LNCAP (cell line): ENCODE results near the gene FTO.

Experiments
- TF ChIP-seq, protein P1 (sequence below): fragments of 450-650 bp; IDR thresholded peaks from 2 replicates; pipeline ENCODE4 v1.5.1; 2017; ENCODE audit warnings: mild to moderate bottlenecking

Gene FTO

DNA sequence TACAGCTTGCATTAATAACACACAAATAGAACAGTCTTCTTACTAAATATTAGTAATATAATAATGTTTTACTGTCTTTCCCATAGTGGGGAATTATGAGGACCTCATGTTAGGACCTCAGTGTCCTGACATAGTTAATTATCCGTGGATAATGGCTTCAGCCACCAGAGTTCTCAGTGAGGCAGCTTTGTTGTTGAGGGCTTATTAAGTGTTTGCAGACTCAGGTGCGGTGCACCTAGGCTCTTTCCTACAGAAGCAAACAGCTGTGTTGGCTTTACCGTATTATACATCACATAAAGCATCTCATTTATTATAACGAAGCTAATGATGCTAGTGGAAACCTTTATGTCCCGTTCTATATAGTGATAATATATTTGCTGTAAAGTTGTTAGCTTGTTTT lies 246.7 kb downstream of the FTO start:
- TF ChIP-seq, protein P1, sequence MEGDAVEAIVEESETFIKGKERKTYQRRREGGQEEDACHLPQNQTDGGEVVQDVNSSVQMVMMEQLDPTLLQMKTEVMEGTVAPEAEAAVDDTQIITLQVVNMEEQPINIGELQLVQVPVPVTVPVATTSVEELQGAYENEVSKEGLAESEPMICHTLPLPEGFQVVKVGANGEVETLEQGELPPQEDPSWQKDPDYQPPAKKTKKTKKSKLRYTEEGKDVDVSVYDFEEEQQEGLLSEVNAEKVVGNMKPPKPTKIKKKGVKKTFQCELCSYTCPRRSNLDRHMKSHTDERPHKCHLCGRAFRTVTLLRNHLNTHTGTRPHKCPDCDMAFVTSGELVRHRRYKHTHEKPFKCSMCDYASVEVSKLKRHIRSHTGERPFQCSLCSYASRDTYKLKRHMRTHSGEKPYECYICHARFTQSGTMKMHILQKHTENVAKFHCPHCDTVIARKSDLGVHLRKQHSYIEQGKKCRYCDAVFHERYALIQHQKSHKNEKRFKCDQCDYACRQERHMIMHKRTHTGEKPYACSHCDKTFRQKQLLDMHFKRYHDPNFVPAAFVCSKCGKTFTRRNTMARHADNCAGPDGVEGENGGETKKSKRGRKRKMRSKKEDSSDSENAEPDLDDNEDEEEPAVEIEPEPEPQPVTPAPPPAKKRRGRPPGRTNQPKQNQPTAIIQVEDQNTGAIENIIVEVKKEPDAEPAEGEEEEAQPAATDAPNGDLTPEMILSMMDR = no peak

DNA sequence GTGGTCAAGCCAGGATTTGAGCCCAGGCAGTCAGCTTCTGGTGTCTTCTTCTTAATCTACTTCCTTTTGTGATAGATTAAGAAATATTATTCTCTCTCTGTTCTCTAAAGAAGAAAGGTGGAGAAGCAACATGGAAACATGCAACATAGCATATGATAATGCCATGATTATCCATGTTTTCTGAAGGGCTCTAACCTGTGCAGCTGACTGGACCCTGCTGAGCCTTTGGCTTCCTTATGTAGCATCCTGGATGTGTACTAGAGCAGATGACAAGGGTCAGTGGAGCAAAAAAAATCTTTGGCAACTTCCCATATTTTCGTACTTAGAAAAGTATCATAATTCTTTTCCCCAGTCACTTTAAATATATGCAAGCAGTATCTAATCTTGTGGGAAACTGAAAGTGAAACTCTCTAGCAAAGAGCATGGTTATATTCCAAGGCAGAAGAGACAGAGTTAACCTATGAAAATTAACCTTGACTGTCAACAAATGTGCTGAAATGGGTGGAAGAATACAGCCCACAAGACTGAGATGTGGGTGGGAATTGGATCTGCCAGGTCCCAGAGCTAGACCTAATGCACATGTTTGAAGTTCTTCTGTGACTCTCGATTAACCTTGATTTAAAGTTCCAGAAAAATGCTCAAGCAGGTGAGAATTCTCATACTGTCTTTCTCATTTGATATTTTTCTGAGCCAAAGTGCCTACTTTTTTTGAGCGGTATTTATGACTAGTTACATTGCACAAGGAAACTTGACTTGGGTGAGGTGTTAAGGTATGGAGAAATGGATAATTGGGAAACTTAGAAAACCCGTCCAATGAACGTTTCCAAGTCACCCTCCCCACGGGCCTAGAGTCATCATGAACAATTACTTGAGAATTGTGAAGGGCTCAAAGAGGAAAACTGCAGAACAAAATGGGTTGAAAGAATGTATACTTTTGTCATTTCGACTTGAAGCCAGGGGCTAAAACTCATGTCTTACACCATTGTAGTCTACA lies 248.6 kb downstream of the FTO start:
- TF ChIP-seq, protein P1 = no peak

DNA sequence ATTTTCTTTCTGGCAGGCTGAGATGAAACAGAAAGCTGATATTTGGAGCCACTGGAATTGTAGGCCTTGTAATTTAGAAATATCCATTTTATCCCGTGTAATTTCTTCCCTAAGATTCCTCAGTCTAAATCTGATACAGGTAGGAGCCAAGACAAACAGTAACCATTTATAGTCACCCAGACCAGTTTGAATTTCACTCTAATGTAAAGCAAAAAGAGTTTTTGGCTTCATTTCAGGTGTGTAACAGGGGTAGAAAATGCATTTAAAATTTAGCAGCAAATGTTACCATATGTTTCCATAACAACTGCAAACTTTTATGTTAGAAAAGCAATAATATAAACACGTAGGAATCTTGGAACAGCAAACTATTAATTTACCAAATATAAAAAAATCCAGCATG lies 249.4 kb downstream of the FTO start:
- TF ChIP-seq, protein P1 = no peak

DNA sequence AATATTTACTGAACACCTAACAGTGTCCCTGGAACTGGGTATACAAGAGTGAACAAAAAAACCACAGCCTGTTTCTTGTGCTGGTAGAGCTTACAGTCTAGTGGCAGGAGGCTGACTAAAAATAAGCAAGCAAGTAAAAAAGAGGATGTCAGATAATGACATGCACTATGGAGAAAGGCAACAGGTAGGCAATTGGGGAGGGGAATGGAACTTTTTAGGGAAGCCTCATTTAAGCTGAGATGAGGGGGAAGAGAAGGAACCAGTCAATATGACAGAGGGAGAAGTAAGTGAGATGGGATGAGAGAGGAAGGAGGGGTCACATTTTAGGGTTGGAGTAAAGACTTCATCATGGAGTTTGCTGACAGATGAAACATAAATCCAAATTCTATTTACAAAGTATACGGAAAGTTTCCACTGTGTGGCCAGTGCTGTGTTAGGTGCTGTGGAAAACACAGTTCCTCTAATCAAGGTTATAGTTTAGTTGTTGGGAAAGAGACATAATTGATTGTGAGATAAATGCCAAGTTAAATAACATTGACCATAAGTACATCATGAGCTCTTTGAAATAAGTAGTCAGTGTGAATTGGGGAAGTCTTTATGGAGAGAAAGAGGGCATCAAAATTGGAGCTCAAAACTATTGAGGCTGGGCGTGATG lies 251.4 kb downstream of the FTO start:
- TF ChIP-seq, protein P1 = no peak

DNA sequence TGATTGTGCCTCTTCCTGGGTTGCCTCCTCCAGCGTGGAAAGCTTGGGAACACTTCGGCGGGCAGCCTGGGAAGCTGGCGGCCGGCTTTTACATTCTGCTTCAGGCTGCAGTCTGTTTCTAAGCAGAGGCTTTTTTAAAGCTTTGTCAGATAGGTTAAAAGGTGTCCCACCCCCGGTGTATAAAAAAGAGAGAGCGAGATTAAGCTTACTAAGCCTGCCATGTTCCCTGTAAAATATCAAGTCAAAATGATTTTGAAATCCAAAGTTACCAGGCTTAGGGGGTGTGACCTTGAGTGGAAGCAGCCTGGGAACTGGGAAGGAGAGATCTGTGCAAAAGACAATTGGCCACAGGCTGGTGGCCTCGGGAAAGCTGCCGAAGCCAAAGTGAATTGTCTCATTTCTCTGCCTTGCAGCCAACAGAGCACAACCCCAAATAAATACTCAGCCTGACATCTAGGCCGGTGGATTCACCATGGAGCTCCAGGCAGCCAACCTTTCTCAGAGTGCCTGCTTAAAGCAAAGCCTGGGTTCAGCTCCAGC lies 254.5 kb downstream of the FTO start:
- TF ChIP-seq, protein P1 = no peak

DNA sequence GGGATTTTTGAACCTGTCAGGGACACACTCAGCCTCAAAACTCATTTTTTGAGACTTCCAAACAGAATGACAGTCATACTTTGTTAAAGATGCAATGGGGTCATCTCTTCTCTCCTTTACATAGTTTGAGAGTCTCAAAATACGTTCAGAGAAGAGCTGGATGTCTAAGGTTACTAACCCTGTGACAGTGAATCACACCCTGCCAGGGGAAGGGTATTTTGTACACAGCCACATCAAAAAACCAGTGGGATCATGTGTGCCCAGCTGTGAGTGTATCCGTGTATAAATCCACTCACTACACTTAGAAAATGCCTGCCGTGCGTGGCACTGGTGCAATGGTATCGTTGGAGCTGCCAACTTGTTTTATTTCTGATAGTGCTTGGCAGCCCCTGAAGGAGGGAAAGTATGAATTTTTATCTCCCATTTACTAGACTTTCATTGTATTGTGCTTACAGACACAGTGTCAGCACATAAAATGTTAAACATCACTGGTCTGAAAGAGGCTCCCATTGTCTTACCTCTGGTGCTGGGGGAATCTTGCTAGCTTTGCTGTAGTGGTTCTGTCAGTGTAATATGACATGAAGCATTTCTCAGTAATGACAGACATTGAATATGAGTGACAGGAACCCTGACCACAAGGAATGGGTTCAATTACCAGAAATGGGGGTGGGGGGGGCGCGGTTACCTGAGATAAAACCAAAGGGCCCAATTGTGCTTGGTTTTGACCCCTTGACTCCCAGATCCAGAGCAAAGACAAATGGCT lies 256.3 kb downstream of the FTO start:
- TF ChIP-seq, protein P1 = no peak
